GM12878 (cell line): ENCODE measurements around the gene AGMAT. TPM values are rescaled to one million over a fixed set of nuclear protein-coding genes. Genes with fewer than 3 reads are reported as not detected.

Experiments
- ATAC-seq: fragments of 200-7000 bp; cut with Tn5 transposase; 3 replicates; pipeline ENCODE4 v1.9.1; 2020; ENCODE audit warnings: mild to moderate bottlenecking, moderate library complexity
- BruUV-seq: library from RNA; stranded (reverse); fragments of 400-500 nt; replicated peaks from 2 replicates; lab custom pipeline; 2021; lab: Mats Ljungman, UMichigan
- CTCF ChIA-PET: fragments of 300-600 bp; sonication (Branson Sonifier 250); formaldehyde crosslinking; extraction: SDS; loops from one replicate; lab custom pipeline; 2021; ENCODE audit warnings: inconsistent platforms; lab: Yijun Ruan, JAX
- POLR2A ChIA-PET: fragments of 350-600 bp; formaldehyde crosslinking; extraction: SDS; loops from one replicate; lab custom pipeline; 2021; ENCODE audit warnings: inconsistent platforms; lab: Charles Lee
- RAD21 ChIA-PET: fragments of 300-600 bp; sonication (Branson Sonifier 250); formaldehyde crosslinking; loops from one replicate; lab custom pipeline; 2023; ENCODE audit warnings: antibody characterized with exemption; ENCODE audit not compliant: unreplicated experiment; lab: Charles Lee
- SMC1A ChIA-PET: fragments of 300-600 bp; sonication (Branson Sonifier 250); formaldehyde crosslinking; loops from one replicate; lab custom pipeline; 2023; ENCODE audit not compliant: unreplicated experiment, uncharacterized antibody; lab: Charles Lee
- DNase-seq: peaks from one replicate; pipeline ENCODE4 v3.0.0-alpha.2; 2011; ENCODE audit warnings: low read depth, low spot score
- FAIRE-seq: peaks from 3 replicates; lab custom pipeline; 2011; peaks lifted over from hg19 to GRCh38; lab: Jason Lieb, UNC
- H2AFZ ChIP-seq: 2 replicates; pipeline ENCODE4 v1.6.0; 2011; ENCODE audit warnings: low read depth, low read length, control low read depth; ENCODE audit not compliant: control insufficient read depth
- H3K27ac ChIP-seq: 2 replicates; pipeline ENCODE4 v1.5.1; 2011; ENCODE audit warnings: control low read depth; ENCODE audit not compliant: control insufficient read depth, insufficient read depth
- H3K27me3 ChIP-seq, 2 experiments: replicated peaks in 1 of 2; 2 replicates each; pipeline versions ENCODE4 v1.6.0 to v1.6.1; 2011; ENCODE audit warnings: low read length in 1 of 2; ENCODE audit not compliant: control insufficient read depth in 2 of 2, insufficient read depth in 2 of 2
- H3K36me3 ChIP-seq, 2 experiments: 2 replicates each; pipeline ENCODE4 v1.5.1; 2011; ENCODE audit warnings: low read length in 1 of 2; ENCODE audit not compliant: control insufficient read depth in 2 of 2, insufficient read depth in 2 of 2
- H3K4me1 ChIP-seq: 2 replicates; pipeline ENCODE4 v1.6.1; 2011; ENCODE audit warnings: mild to moderate bottlenecking, low read length, moderate library complexity, mixed read lengths; ENCODE audit not compliant: control insufficient read depth, insufficient read depth
- H3K4me2 ChIP-seq: 2 replicates; pipeline ENCODE4 v1.6.0; 2011; ENCODE audit warnings: control low read depth; ENCODE audit not compliant: control insufficient read depth, insufficient read depth
- H3K4me3 ChIP-seq: fragments of 200-600 bp; sonication (generic); 2 replicates; pipeline ENCODE4 v1.5.1; 2016
- H3K79me2 ChIP-seq: 2 replicates; pipeline ENCODE4 v1.6.0; 2011; ENCODE audit warnings: low read length; ENCODE audit not compliant: control insufficient read depth, insufficient read depth
- H3K9ac ChIP-seq: 2 replicates; pipeline ENCODE4 v1.8.0; 2011; ENCODE audit warnings: low read length, control low read depth, mixed read lengths; ENCODE audit not compliant: control insufficient read depth, insufficient read depth
- H3K9me3 ChIP-seq: replicated peaks from 3 replicates; pipeline ENCODE4 v1.5.1; 2011; ENCODE audit warnings: mild to moderate bottlenecking, low read length; ENCODE audit not compliant: control insufficient read depth, insufficient read depth
- H4K20me1 ChIP-seq: 2 replicates; pipeline ENCODE4 v1.6.0; 2011; ENCODE audit not compliant: control insufficient read depth, insufficient read depth
- KLF5 ChIP-seq: fragments of 450-650 bp; IDR thresholded peaks from 2 replicates; pipeline ENCODE4 v1.6.1; 2014; ENCODE audit warnings: mild to moderate bottlenecking; ENCODE audit not compliant: partially characterized antibody
- NRF1 ChIP-seq: conservative IDR thresholded peaks from 2 replicates; pipeline ENCODE4 v1.6.1; 2011; ENCODE audit warnings: mild to moderate bottlenecking, low read depth, low read length, improper control_type of control experiment
- PAX5 ChIP-seq: IDR thresholded peaks from 2 replicates; pipeline ENCODE4 v1.6.1; 2011; ENCODE audit warnings: low read depth, low read length, borderline replicate concordance
- SKIL ChIP-seq: fragments of 450-650 bp; IDR thresholded peaks from 2 replicates; pipeline ENCODE4 v1.6.1; 2017; ENCODE audit warnings: mild to moderate bottlenecking, low read depth, inconsistent platforms; ENCODE audit not compliant: poor library complexity, severe bottlenecking
- SPI1 ChIP-seq: IDR thresholded peaks from 2 replicates; pipeline ENCODE4 v1.6.1; 2011; ENCODE audit warnings: low read depth, mild to moderate bottlenecking, low read length, moderate library complexity, borderline replicate concordance; ENCODE audit not compliant: insufficient read depth
- STAT3 ChIP-seq: IDR thresholded peaks from 2 replicates; pipeline ENCODE4 v1.6.1; 2011; ENCODE audit warnings: low read depth, low read length, improper control_type of control experiment
- USF1 ChIP-seq: IDR thresholded peaks from 2 replicates; pipeline ENCODE4 v1.6.1; 2011; ENCODE audit warnings: borderline replicate concordance, low read depth, mild to moderate bottlenecking, moderate library complexity, mixed read lengths, low read length; ENCODE audit not compliant: insufficient read depth; ENCODE audit errors: extremely low read length
- WGBS: methylation state at CpG from one replicate; pipeline ENCODE4 v1.1.6; 2016; ENCODE audit warnings: low lambda C conversion rate; ENCODE audit not compliant: insufficient replicate concordance, insufficient coverage; ENCODE audit errors: missing lambda C conversion rate; 5-methylcytosine and 5-hydroxymethylcytosine counted together
- in situ Hi-C: fragments of 300-500 bp; cut with MboI; formaldehyde crosslinking; loops from 9 replicates; pipeline ENCODE4 v1.14.3; 2018; ENCODE audit warnings: mixed read lengths
- intact Hi-C: fragments of 100-400 bp; cut with micrococcal nuclease; formaldehyde crosslinking; loops from one replicate; pipeline ENCODE4 v1.14.2; 2022; ENCODE audit not compliant: unreplicated experiment
- polyA plus RNA-seq, 11 experiments: library from polyadenylated mRNA; depleted of rRNA in 4 of 11; unstranded in 6 of 11; stranded (reverse) in 5 of 11; fragments of >200 nt; fragmentation: Nextera tagmentation in 4 of 11; fragmentation: Illumina TruSeq in 1 of 11; extraction: Ambion mirVana in 4 of 11; extraction: Trizol in 1 of 11; gene quantifications; 1 replicate in 1 of 11; 2 replicates in 10 of 11; pipeline versions ENCODE4 v1.2.1 to v1.2.3, GENCODE V29; 2011 to 2016; ENCODE audit warnings: inconsistent platforms in 2 of 11, missing spikeins in 2 of 11, low read depth in 1 of 11
- total RNA-seq, 4 experiments: library from RNA; depleted of rRNA in 3 of 4; stranded (reverse); fragments of >200 nt in 3 of 4; fragmentation: Illumina TruSeq in 1 of 4; extraction: Trizol in 1 of 4; gene quantifications; 2 replicates each; pipeline versions ENCODE4 v1.2.1 to v1.2.3, GENCODE V29; 2013 to 2021
- TF ChIP-seq, protein P1 (sequence below): fragments of 450-650 bp; IDR thresholded peaks from 2 replicates; pipeline ENCODE4 v1.6.1; 2017; ENCODE audit warnings: antibody characterized with exemption, mild to moderate bottlenecking, moderate library complexity
- TF ChIP-seq, protein P2 (sequence below): fragments of 450-650 bp; IDR thresholded peaks from 2 replicates; pipeline ENCODE4 v1.6.1; 2016; ENCODE audit warnings: mild to moderate bottlenecking
- TF ChIP-seq, protein P3 (sequence below): fragments of 450-650 bp; formaldehyde crosslinking; IDR thresholded peaks from 2 replicates; pipeline ENCODE4 v1.4.0; 2020; ENCODE audit warnings: mild to moderate bottlenecking, moderate library complexity

AGMAT gene
- total and polyA plus RNA-seq, 10 of the 15 experiments (the other 5 are each of a cell fraction or from before 2014, with no cell fraction given) = 0.47 to 7.9 (median 4.7) TPM

- BruUV-seq = no TSS peak
- ChIA-PET RAD21 (no interaction called here), SMC1A (no interaction called here), CTCF (no interaction called here), POLR2A (no interaction called here)
- Histone ChIP-seq H2AFZ (no peak overlapping the region), H3K4me3 (no peak overlapping the region), H3K9me3 (no peaks in the 10 kb centered on the region), H3K4me1 (no peaks in the 10 kb centered on the region), H3K9ac (no peak overlapping the region), H3K27me3 (no peaks in the 10 kb centered on the region), H3K4me2 (no peak overlapping the region), H3K36me3 (peaks cover 0 to 15% of the 10 kb centered on the region in 2 experiments; a peak in 3 of 4 replicates), H3K79me2 (no peaks in the 10 kb centered on the region), H4K20me1 (no peaks in the 10 kb centered on the region), H3K27ac (no peak overlapping the region)
- in situ Hi-C loops (no loop called here), intact Hi-C loops (no loop called here)
- no peak for DNase-seq
- no peak for TF ChIP-seq STAT3
- TF ChIP-seq SKIL = no peak
- TF ChIP-seq KLF5 = no peak
- TF ChIP-seq USF1 = no peak
- TF ChIP-seq, protein P1, sequence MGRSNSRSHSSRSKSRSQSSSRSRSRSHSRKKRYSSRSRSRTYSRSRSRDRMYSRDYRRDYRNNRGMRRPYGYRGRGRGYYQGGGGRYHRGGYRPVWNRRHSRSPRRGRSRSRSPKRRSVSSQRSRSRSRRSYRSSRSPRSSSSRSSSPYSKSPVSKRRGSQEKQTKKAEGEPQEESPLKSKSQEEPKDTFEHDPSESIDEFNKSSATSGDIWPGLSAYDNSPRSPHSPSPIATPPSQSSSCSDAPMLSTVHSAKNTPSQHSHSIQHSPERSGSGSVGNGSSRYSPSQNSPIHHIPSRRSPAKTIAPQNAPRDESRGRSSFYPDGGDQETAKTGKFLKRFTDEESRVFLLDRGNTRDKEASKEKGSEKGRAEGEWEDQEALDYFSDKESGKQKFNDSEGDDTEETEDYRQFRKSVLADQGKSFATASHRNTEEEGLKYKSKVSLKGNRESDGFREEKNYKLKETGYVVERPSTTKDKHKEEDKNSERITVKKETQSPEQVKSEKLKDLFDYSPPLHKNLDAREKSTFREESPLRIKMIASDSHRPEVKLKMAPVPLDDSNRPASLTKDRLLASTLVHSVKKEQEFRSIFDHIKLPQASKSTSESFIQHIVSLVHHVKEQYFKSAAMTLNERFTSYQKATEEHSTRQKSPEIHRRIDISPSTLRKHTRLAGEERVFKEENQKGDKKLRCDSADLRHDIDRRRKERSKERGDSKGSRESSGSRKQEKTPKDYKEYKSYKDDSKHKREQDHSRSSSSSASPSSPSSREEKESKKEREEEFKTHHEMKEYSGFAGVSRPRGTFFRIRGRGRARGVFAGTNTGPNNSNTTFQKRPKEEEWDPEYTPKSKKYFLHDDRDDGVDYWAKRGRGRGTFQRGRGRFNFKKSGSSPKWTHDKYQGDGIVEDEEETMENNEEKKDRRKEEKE = no peak
- TF ChIP-seq, protein P2, sequence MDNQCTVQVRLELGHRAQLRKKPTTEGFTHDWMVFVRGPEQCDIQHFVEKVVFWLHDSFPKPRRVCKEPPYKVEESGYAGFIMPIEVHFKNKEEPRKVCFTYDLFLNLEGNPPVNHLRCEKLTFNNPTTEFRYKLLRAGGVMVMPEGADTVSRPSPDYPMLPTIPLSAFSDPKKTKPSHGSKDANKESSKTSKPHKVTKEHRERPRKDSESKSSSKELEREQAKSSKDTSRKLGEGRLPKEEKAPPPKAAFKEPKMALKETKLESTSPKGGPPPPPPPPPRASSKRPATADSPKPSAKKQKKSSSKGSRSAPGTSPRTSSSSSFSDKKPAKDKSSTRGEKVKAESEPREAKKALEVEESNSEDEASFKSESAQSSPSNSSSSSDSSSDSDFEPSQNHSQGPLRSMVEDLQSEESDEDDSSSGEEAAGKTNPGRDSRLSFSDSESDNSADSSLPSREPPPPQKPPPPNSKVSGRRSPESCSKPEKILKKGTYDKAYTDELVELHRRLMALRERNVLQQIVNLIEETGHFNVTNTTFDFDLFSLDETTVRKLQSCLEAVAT = no peak
- no peak for TF ChIP-seq NRF1
- TF ChIP-seq, protein P3, sequence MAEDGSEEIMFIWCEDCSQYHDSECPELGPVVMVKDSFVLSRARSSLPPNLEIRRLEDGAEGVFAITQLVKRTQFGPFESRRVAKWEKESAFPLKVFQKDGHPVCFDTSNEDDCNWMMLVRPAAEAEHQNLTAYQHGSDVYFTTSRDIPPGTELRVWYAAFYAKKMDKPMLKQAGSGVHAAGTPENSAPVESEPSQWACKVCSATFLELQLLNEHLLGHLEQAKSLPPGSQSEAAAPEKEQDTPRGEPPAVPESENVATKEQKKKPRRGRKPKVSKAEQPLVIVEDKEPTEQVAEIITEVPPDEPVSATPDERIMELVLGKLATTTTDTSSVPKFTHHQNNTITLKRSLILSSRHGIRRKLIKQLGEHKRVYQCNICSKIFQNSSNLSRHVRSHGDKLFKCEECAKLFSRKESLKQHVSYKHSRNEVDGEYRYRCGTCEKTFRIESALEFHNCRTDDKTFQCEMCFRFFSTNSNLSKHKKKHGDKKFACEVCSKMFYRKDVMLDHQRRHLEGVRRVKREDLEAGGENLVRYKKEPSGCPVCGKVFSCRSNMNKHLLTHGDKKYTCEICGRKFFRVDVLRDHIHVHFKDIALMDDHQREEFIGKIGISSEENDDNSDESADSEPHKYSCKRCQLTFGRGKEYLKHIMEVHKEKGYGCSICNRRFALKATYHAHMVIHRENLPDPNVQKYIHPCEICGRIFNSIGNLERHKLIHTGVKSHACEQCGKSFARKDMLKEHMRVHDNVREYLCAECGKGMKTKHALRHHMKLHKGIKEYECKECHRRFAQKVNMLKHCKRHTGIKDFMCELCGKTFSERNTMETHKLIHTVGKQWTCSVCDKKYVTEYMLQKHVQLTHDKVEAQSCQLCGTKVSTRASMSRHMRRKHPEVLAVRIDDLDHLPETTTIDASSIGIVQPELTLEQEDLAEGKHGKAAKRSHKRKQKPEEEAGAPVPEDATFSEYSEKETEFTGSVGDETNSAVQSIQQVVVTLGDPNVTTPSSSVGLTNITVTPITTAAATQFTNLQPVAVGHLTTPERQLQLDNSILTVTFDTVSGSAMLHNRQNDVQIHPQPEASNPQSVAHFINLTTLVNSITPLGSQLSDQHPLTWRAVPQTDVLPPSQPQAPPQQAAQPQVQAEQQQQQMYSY (CRISPR knock-in tag) = no peak
- no peak for TF ChIP-seq SPI1
- TF ChIP-seq PAX5 = no peak
- ATAC-seq = no peak
- WGBS = 95% methylated on average over 2 of the region's 2 CpGs
- no peak for FAIRE-seq
Observed at GRCh38 chr1:15546641-15547040, 38.2 kb downstream of the AGMAT start.
